OCI-LY1 (cell line): ENCODE results near the gene ASB7.

ENCODE experiments used
- H2AFZ ChIP-seq: fragments of 200-600 bp; sonication (generic), shearing (Covaris generic); 2 replicates; pipeline ENCODE4 v1.6.0; 2014; ENCODE audit warnings: antibody characterized with exemption, mild to moderate bottlenecking, low read length
- H3F3A ChIP-seq: fragments of 200-600 bp; sonication (generic), shearing (Covaris generic); 2 replicates; pipeline ENCODE4 v1.6.0; 2014; ENCODE audit warnings: mild to moderate bottlenecking, antibody characterized with exemption, low read length, moderate library complexity; ENCODE audit not compliant: insufficient read depth
- H3K27ac ChIP-seq: fragments of 200-600 bp; sonication (generic); 2 replicates; pipeline ENCODE4 v1.5.1; 2014; ENCODE audit warnings: low read length, mixed run types, mild to moderate bottlenecking, low read depth; ENCODE audit not compliant: poor library complexity, severe bottlenecking
- H3K27me3 ChIP-seq: fragments of 200-600 bp; sonication (generic); 2 replicates; pipeline ENCODE4 v1.6.0; 2014; ENCODE audit warnings: antibody characterized with exemption, mild to moderate bottlenecking, low read length, moderate library complexity; ENCODE audit not compliant: insufficient read depth
- H3K36me3 ChIP-seq: fragments of 200-600 bp; sonication (generic); 2 replicates; pipeline ENCODE4 v1.6.1; 2014; ENCODE audit warnings: mild to moderate bottlenecking, antibody characterized with exemption, low read length, moderate library complexity, mixed read lengths; ENCODE audit not compliant: insufficient read depth
- H3K4me1 ChIP-seq: fragments of 200-600 bp; sonication (generic); 2 replicates; pipeline ENCODE4 v1.5.1; 2014; ENCODE audit warnings: mild to moderate bottlenecking, low read length, moderate library complexity; ENCODE audit not compliant: insufficient read depth, severe bottlenecking
- H3K4me2 ChIP-seq: fragments of 200-600 bp; sonication (generic), shearing (Covaris generic); 2 replicates; pipeline ENCODE4 v1.6.1; 2014; ENCODE audit warnings: low read length
- H3K4me3 ChIP-seq: fragments of 200-600 bp; sonication (generic); 2 replicates; pipeline ENCODE4 v1.5.1; 2014; ENCODE audit warnings: low read length, low read depth, mild to moderate bottlenecking, mixed read lengths; ENCODE audit not compliant: poor library complexity, severe bottlenecking
- H3K79me2 ChIP-seq: fragments of 200-600 bp; shearing (Covaris generic); 2 replicates; pipeline ENCODE4 v1.6.1; 2016; ENCODE audit warnings: mixed run types, low read length, mixed read lengths; ENCODE audit not compliant: insufficient read depth
- H3K9ac ChIP-seq: fragments of 200-600 bp; sonication (generic), shearing (Covaris generic); 2 replicates; pipeline ENCODE4 v1.6.1; 2014; ENCODE audit warnings: mild to moderate bottlenecking, low read length, mixed read lengths
- H3K9me2 ChIP-seq: fragments of 200-600 bp; sonication (generic), shearing (Covaris generic); 2 replicates; pipeline ENCODE4 v1.6.1; 2014; ENCODE audit warnings: low read depth, mild to moderate bottlenecking, low read length, mixed read lengths
- H3K9me3 ChIP-seq: fragments of 200-600 bp; shearing (Covaris generic); 2 replicates; pipeline ENCODE4 v1.6.1; 2014; ENCODE audit warnings: low read length, mixed read lengths
- H4K20me1 ChIP-seq: fragments of 200-600 bp; sonication (generic), shearing (Covaris generic); 2 replicates; pipeline ENCODE4 v1.6.0; 2016; ENCODE audit warnings: mild to moderate bottlenecking, low read length; ENCODE audit not compliant: insufficient read depth
- CTCF ChIP-seq: fragments of 200-600 bp; sonication (generic), shearing (Covaris generic); IDR thresholded peaks from 2 replicates; pipeline ENCODE4 v1.5.1; 2017; ENCODE audit warnings: mild to moderate bottlenecking, antibody characterized with exemption, low read length, moderate library complexity, mixed read lengths
- EZH2 ChIP-seq: fragments of 200-600 bp; sonication (generic), shearing (Covaris generic); IDR thresholded peaks from 2 replicates; pipeline ENCODE4 v1.8.0; 2017; ENCODE audit warnings: borderline replicate concordance, mixed run types, mild to moderate bottlenecking, antibody characterized with exemption, low read length, moderate library complexity, mixed read lengths

Gene ASB7

GRCh38 chr15:100695048-100695447 is 92.7 kb downstream of the ASB7 start:
- H3K9me3 ChIP-seq, result no peaks in the 10 kb centered on the region
- no peaks in the 10 kb centered on the region for H3K4me1 ChIP-seq
- no peak overlapping the region for H3K4me2 ChIP-seq
- no peak overlapping the region for H3K9ac ChIP-seq
- no peak overlapping the region for H3K27ac ChIP-seq
- no peak overlapping the region for H3K4me3 ChIP-seq
- TF ChIP-seq CTCF (no peak), EZH2 (no peak)
- peaks cover 3% of the 10 kb centered on the region; the same call in 1 of the 2 replicates for H3K27me3 ChIP-seq
- no peaks in the 10 kb centered on the region for H3F3A ChIP-seq
- H3K9me2 ChIP-seq, result no peaks in the 10 kb centered on the region
- no peak overlapping the region for H2AFZ ChIP-seq
- no peaks in the 10 kb centered on the region for H4K20me1 ChIP-seq
- H3K36me3 ChIP-seq, result no peaks in the 10 kb centered on the region
- no peaks in the 10 kb centered on the region for H3K79me2 ChIP-seq

DNA sequence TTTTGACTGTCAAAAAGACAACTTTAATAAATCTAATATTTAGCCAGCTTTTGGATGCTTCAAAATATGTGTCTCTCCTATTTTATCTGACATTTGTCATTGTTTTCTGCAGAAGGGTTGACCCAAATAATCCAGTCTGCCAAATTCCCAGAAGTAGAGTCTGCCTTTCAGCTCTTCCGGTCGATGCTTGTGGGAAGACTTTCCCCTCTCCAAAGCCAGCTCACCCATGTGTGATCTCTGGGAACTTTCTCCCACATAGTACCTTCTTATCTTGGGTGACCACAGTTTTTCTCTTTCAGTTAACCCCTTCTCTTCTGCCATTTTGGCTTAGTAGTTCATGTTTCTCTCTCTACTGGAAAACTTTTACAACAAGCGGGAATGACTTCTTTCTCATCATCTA is 94.1 kb downstream of the ASB7 start:
- no peaks in the 10 kb centered on the region for H4K20me1 ChIP-seq
- no peaks in the 10 kb centered on the region for H3K9me3 ChIP-seq
- no peaks in the 10 kb centered on the region for H3K4me1 ChIP-seq
- H3K36me3 ChIP-seq, result no peaks in the 10 kb centered on the region
- no peak overlapping the region for H3K9ac ChIP-seq
- peaks cover 3% of the 10 kb centered on the region; the same call in 1 of the 2 replicates for H3K27me3 ChIP-seq
- no peak overlapping the region for H3K4me2 ChIP-seq
- no peak overlapping the region for H3K27ac ChIP-seq
- no peak overlapping the region for H2AFZ ChIP-seq
- TF ChIP-seq CTCF, result no peak
- TF ChIP-seq EZH2, result no peak
- H3K4me3 ChIP-seq, result no peak overlapping the region
- no peaks in the 10 kb centered on the region for H3K9me2 ChIP-seq
- no peaks in the 10 kb centered on the region for H3K79me2 ChIP-seq
- no peaks in the 10 kb centered on the region for H3F3A ChIP-seq
